Endothelial cell (in vitro differentiated cells): ENCODE data around the gene MAML2. TPM values are rescaled to one million over a fixed set of nuclear protein-coding genes. Genes with fewer than 3 reads are reported as not detected.

ENCODE experiments used
- DNase-seq: peaks from one replicate; pipeline ENCODE4 v3.0.0; 2021; ENCODE audit warnings: low spot score
- H3K27ac Mint-ChIP-seq: one replicate; pipeline ENCODE4 v1.8.0; 2021; ENCODE audit warnings: mixed read lengths, inconsistent platforms; ENCODE audit not compliant: unreplicated experiment
- H3K27me3 Mint-ChIP-seq: one replicate; pipeline ENCODE4 v1.8.0; 2021; ENCODE audit warnings: mild to moderate bottlenecking, moderate library complexity, mixed read lengths, inconsistent platforms; ENCODE audit not compliant: unreplicated experiment
- H3K36me3 Mint-ChIP-seq: one replicate; pipeline ENCODE4 v1.8.0; 2021; ENCODE audit warnings: mild to moderate bottlenecking, low read depth, mixed read lengths, inconsistent platforms; ENCODE audit not compliant: unreplicated experiment
- H3K4me1 Mint-ChIP-seq: one replicate; pipeline ENCODE4 v1.8.0; 2021; ENCODE audit warnings: mild to moderate bottlenecking, mixed read lengths, inconsistent platforms; ENCODE audit not compliant: unreplicated experiment
- H3K4me3 Mint-ChIP-seq: one replicate; pipeline ENCODE4 v1.8.0; 2021; ENCODE audit warnings: mild to moderate bottlenecking, mixed read lengths, inconsistent platforms; ENCODE audit not compliant: unreplicated experiment
- H3K9me3 Mint-ChIP-seq: one replicate; pipeline ENCODE4 v1.8.0; 2021; ENCODE audit warnings: mixed read lengths, inconsistent platforms; ENCODE audit not compliant: unreplicated experiment
- CTCF ChIP-seq: fragments of 200-600 bp; sonication (generic); IDR thresholded peaks from one replicate; pipeline ENCODE4 v1.5.0; 2021; ENCODE audit warnings: antibody characterized with exemption; ENCODE audit not compliant: unreplicated experiment
- total RNA-seq: library from RNA; stranded (reverse); fragmentation: NEBNext Ultra II Directional; extraction: Animal tissue kit (Norgen Biotek cat#: 25700); gene quantifications from one replicate; pipeline ENCODE4 v1.2.1, GENCODE V29; 2021; ENCODE audit not compliant: unreplicated experiment

MAML2 gene
- total RNA-seq, 1 donor from 2014 or later, result 6.2 TPM

GRCh38 chr11:96160732-96161306 is 182.2 kb downstream of the MAML2 start:
- no peak overlapping the region for H3K27ac Mint-ChIP-seq
- H3K9me3 Mint-ChIP-seq, result no peaks in the 10 kb centered on the region
- DNase-seq, result no peak
- no peak overlapping the region for H3K4me3 Mint-ChIP-seq
- no peaks in the 10 kb centered on the region for H3K27me3 Mint-ChIP-seq
- peaks cover 24% of the 10 kb centered on the region for H3K4me1 Mint-ChIP-seq
- TF ChIP-seq CTCF, result no peak
- no peaks in the 10 kb centered on the region for H3K36me3 Mint-ChIP-seq

- peaks cover 29% of the 10 kb centered on the region for H3K4me1 Mint-ChIP-seq
These were observed 183.0 kb downstream of the MAML2 start for GRCh38 chr11:96159968-96160367.

GRCh38 chr11:96158126-96158525 is 184.9 kb downstream of the MAML2 start:
- no peak overlapping the region for H3K27ac Mint-ChIP-seq
- no peaks in the 10 kb centered on the region for H3K36me3 Mint-ChIP-seq

More at GRCh38 chr11:96159968-96160367, 183.0 kb downstream of the MAML2 start:
- H3K27me3 Mint-ChIP-seq, result no peaks in the 10 kb centered on the region
- no peak for DNase-seq
- no peak overlapping the region for H3K4me3 Mint-ChIP-seq
- no peaks in the 10 kb centered on the region for H3K36me3 Mint-ChIP-seq
- no peak overlapping the region for H3K27ac Mint-ChIP-seq
- TF ChIP-seq CTCF, result no peak
- H3K9me3 Mint-ChIP-seq, result no peaks in the 10 kb centered on the region

GRCh38 chr11:96157517-96157873 is 185.5 kb downstream of the MAML2 start:
- Mint-ChIP-seq H3K9me3 (no peaks in the 10 kb centered on the region), H3K27ac (no peak overlapping the region), H3K36me3 (no peaks in the 10 kb centered on the region), H3K4me1 (peaks cover 35% of the 10 kb centered on the region), H3K4me3 (no peak overlapping the region), H3K27me3 (no peaks in the 10 kb centered on the region)
- TF ChIP-seq CTCF, result no peak
- DNase-seq, result no peak

More at GRCh38 chr11:96158126-96158525, 184.9 kb downstream of the MAML2 start:
- Mint-ChIP-seq H3K9me3 (no peaks in the 10 kb centered on the region), H3K4me1 (peaks cover 35% of the 10 kb centered on the region), H3K27me3 (no peaks in the 10 kb centered on the region), H3K4me3 (no peak overlapping the region)
- no peak for TF ChIP-seq CTCF
- DNase-seq, result no peak

- Mint-ChIP-seq H3K27me3 (no peaks in the 10 kb centered on the region), H3K4me3 (no peak overlapping the region), H3K27ac (peak overlapping the region; percentile 71), H3K4me1 (peaks cover 35% of the 10 kb centered on the region), H3K36me3 (no peaks in the 10 kb centered on the region), H3K9me3 (no peaks in the 10 kb centered on the region)
- no peak for TF ChIP-seq CTCF
- DNase-seq, result no peak
These were observed 186.6 kb downstream of the MAML2 start for GRCh38 chr11:96156379-96156722.
